Hippocampal formation (tissue), 2 donors: ENCODE data around the gene SH3BP4.
"Not testable (repeated sequence)": the region's sequence is repeated elsewhere in the genome, so short reads cannot be mapped to it uniquely, and the experiment has no call there.

Source experiments
- DNase-seq, 2 donors: peaks; one replicate each; lab custom pipeline; 2025; lab: John Stamatoyannopoulos, UW

The SH3BP4 gene

DNA sequence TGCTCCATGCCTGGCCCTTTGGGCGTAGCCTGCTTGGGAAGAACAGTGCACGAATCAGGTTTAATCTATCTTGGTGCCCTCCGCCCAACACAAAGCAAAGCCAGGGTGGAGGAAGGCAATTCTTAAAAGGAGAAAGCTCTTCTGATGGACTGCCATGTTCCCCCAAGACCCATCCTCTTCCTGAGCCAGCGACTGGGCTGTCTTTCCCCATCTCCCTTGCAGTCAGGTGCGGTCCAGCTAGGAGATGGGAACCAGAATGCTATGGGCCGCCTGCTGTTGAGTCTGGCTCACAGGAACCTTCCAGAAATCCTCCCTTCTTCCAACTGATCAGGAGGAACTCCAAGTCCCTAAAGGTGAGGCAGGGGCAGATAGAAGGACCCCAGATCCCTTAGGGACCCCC lies 105.0 kb downstream of the SH3BP4 start:
- no peak for DNase-seq

DNA sequence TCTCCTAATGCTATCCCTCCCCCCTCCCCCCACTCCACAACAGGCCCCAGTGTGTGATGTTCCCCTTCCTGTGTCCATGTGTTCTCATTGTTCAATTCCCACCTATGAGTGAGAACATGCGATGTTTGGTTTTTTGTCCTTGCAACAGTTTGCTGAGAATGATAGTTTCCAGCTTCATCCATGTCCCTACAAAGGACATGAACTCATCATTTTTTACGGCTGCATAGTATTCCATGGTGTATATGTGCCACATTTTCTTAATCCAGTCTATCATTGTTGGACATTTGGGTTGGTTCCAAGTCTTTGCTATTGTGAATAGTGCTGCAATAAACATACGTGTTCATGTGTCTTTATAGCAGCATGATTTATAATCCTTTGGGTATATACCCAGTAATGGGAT lies 105.8 kb downstream of the SH3BP4 start:
- not testable (repeated sequence) for DNase-seq

DNA sequence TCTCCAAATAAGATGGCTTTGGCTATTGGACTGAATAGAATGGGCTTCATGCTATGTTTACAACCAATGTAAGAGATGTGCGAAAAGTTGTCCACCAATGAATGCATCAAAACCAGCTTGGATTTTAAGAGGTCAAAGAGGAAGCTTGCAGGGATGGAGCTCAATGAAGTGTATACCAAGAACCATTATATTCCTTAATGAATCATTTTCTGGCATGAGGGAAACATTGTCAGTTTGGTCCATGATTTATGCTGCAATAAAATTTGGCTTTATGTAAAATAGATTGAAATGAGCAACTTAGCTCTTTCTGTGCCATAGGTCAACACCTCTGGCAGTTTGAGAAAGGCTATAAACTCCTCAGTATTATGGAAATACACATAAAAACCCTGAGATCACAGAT lies 107.3 kb downstream of the SH3BP4 start:
- DNase-seq, result no peak

DNA sequence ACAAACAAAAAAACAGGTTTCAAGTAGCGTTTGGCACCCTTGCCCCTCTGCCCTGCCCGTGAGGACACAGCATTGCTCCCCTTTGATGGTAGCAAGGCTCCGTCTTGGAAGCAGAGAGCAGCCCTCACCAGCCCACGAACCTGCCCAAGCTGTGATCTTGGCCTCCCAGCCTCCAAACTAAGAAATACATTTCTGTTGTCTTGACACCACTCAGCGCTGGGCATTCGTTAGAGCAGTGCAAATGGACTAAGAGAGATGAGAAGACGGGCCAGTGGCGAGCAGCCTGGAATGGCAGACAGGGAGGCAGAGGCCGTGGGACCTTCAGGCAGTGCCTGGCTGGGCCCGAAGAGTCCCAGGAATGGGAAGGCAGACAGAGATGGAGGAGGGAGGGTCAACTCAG lies 109.8 kb downstream of the SH3BP4 start:
- DNase-seq, result no peak

DNA sequence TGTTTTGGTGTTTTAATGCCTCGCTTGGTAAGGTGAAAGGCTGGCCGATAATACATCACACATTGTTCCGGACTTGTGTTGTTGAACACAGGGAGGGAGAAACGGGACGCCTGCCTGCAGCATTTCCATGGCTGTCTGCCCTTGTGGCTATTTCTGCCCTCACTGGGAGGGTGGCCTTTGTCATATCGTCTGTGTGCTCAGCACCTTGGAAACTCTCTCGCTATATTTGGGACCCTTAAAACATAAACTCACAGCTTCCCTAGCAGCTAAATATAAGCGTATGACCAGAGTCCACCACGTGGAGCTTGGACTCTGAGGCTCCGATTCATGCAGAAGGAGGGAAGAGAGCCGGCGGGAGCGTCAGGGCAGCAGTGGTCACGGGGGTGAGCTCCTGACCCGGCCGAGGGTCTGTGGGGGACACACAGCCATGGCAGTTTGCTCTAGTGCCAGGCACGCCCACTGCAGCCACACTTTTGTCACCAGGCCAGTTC lies 111.7 kb downstream of the SH3BP4 start:
- DNase-seq, result no peak

DNA sequence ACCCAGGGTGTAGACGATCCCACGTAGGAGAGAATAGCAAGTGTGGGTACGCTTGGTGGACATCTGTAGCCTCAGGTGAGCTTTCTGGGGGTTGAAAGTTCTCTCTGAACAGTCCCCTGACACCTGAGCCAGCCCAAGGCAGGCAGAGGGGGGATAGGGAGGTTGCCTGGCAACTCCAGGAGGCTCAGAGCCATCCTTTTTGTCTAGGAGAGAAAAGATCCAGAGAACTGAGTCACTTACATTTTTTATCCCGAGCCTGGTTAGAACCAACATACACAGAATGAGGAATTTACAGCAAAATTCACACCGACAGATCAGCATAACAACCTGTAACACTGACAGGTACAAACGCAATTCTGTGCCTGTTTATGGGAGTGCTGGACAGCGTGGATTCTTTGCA lies 113.2 kb downstream of the SH3BP4 start:
- no peak for DNase-seq

DNA sequence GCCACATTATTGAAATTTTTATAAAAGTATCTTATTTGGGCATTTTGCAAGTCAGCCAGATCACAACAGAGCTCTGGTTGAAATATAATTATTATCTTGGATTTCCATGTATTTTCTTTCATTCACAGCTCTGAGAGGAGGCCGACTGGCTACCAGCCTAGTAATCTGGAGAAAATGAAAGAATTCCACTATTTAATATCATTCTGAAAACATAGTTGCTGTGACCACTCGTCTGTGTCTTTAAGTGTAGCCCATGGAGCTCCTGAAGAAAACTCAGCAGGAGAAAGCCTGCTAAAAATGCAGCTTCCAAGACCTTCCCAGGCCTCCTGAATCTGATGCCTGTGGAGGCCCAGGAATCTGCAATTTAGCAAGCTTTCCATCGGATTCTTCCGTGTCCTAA lies 114.7 kb downstream of the SH3BP4 start:
- no peak for DNase-seq

DNA sequence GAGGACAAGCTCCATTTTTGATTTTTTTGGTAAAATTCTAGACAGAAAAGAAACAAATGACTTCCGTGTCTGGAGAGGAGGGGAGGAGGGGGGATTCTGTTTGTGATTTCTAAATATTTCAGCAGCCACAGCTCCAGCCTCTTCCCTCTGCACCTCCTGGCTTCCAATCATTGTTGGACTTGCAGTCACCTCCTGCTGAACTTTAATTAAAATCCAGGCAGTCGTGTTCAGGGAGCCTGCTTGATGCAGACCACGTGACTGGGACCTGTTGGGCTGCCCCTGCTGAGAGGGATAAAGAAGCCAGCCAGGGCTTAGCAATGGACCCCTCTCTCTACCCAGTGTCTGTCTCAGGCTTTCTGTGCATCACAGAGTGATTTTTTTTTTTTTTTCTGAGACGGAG lies 115.1 kb downstream of the SH3BP4 start:
- no peak for DNase-seq

DNA sequence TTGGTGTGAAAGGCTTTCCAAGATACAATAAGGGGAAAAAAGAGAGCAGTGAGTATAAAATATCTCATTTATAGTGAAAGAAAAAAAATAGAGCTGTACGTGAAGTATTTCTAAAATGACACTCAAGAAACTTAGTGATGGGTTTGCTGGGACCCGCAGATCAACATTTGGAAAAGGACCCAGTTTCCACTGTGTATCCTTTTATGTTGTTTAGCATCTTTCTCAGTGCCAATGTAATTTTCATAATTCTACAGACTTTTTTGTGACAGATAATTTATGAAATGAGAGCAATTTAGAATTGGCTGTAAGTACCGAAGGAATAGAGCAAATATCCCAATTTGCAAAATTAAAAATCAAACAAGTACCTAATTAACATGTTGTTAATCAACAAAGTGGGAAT lies 116.9 kb downstream of the SH3BP4 start:
- DNase-seq, result no peak

DNA sequence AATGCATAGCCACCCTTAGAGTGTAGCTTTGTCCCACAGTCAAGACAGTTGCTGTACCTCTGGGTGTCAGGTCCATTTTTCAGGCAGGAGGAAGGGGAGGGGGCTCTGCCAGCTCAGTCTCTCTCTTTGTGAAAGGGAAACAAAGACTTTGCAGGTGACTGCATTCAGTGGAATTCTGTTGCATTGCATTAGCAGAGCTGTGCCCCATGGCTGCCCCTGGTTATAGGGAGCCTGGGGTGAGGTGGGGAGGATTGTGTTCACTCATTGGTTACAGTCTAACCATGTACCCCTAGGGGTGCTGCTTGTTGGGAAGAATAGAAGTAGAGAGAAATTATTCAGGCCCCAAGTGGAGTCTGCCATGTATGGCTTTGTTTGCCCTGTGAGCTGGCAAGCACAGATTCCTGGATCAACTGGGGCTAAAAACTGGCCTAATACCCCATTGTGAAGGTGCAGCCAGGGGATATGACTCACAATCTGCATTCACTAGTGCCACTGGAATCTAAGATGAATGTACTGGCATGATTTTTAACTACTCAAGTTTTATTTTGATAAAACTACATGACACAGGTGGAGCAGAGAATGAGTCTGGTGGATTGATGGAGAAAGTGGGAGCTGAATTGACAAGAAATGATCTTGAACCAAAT lies 118.4 kb downstream of the SH3BP4 start:
- DNase-seq, result no peak

DNA sequence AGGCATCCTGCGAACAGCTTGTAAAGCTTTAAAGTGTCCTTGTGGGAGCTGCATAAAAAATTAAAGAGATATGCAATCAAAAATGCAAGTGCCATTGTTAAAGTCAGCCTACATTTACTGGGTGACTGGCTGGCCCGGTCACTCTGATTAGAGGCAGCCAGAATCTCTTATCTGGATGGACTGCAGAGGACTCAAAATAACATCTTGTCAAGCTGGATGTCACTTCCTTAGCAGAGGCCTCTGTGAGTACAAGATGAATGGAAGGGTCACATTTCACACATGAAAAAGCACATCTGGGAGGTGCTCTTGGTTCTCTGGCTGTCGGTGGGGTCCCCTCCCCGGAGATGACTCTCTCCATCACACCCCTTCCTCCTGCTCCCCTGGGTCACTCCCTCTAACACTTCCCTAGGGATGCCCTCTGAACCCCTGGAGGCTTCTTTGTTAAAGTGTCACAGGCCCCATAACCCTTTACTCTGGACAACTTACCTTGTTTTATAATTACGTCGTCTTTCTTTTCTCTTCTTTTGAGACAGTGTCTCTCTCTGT lies 122.1 kb downstream of the SH3BP4 start:
- DNase-seq, result no peak

DNA sequence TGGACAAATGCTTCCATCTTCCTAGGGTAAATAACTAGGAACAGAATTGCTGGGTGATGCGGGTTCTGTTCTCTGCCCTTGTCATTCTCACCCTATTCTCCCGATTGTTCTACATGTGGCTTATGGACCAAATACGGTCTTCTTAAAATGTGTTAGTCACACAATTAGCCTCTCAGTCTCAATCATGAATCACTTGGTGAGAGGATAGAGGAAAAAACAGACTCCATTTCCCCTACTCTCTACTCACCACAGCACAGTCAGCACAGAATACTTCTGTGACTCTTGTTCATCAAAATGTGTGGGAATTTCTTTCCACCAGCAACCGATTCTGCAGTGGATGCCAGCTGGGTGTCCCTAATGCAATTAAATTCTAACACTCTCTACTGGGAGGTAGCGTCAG lies 125.2 kb downstream of the SH3BP4 start:
- DNase-seq, result no peak

DNA sequence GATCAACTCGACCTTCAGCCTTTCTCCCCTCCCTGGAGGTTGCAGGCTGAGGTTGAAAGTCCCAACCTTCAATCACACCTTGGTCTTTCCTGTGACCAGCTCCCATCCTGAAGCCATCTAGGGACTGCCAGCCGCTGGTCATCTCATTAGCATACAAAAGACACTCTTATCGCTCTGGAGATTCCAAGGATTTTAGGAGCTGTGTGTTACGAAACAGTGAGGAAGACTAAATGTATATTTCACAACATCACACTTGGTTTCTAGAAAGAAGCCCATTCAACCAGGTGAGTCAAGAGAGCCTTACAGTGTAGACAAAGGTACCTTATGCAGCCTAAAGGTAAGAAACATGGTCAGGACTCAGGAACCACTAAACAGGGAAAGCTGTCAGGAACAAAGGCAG lies 126.4 kb downstream of the SH3BP4 start:
- DNase-seq, result no peak

DNA sequence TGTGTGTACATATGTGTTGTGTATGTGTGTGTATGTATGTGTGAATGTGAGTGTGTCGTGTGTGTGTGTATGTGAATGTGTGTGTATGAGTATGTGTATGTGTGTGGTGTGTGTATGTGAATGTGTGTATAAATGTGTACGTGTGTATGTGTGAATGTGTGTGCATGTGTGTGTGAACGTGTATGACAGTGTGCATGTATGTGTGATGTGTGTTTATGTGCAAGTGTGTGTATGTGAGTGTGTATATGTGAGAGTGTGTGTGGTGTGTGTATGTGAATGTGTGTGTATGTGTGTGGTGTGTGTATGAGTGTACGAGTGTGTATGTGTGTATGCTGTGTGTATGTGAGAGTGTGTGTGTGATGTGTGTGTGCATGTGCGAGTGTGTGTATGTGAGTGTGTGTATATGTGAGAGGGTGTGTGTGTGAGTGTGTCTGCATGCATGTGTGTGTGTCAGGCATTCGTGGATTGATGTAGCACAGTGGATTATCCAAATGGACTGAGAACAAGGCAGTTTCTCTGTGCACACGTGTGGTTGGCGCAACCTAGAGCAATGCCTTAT lies 127.2 kb downstream of the SH3BP4 start:
- DNase-seq, result no peak

DNA sequence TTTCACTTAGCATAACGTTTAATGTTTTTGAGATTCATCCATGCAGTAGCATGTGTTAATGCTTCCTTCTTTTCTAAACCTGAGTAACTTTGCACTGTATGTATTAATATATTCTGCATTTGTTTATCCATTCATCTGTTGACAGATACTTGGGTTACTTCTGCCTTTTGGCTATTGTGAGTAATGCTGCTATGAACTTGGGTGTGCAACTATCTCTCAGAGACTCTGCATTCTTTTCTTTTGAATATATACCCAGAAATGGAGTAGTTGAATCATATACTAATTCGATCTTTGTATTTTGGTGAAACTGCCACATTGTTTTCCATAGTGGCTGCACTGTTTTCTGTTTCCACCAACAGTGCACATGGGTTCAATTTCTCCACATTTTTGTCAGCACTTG lies 128.3 kb downstream of the SH3BP4 start:
- DNase-seq, result no peak

DNA sequence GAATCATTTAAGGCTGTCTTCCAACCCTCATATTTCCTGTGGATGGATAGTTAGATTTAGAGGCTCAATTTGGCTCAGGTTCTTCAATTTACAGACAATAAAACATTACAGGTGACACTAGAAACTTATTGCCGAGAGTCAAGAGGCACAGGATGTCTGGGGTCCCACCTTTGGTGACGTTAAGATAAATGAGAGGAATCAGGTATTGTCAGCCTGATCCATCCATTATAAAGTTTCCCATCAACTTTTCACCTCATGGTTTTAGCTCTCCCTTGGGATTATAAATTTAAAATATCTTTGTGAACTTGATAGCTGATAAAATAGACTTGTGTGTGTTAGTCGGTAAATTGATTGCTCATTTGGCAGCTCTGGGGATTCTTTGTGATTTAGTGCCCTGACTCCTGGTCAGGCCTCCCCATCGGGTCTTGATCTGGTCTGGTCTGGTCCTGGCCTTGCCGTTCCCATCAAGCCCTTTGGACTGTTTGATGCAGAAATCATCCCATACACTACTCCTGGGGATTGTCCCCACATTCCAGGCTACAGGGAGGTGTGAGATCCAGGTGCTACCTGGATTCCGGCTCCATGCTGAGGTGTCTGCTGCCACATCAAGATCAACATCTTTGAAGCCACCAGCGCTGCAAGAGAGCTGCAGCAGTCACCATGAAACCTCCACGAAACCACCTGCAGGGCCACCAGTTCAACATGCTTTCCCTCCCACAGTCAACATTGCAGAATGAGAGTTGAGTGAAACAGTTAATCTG lies 130.9 kb downstream of the SH3BP4 start:
- no peak for DNase-seq

DNA sequence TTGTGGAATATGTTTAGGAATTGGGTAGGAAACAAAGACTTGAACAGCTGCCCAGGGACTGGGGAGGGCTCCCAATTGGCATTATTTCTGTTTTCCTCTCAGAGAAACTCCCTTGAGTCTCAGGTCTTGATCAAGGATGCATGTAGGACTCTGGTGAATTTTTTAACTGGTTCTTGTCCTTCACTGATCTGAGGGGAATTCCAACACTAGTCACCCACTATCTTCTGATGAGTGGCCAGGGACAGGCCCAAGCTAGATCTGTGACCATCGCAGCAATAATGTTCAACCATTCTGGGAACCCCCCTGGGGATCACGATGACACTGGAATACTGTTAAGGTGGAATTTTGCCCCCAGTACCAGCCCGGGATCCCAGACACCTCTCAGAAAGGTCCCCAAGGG lies 132.0 kb downstream of the SH3BP4 start:
- no peak for DNase-seq

DNA sequence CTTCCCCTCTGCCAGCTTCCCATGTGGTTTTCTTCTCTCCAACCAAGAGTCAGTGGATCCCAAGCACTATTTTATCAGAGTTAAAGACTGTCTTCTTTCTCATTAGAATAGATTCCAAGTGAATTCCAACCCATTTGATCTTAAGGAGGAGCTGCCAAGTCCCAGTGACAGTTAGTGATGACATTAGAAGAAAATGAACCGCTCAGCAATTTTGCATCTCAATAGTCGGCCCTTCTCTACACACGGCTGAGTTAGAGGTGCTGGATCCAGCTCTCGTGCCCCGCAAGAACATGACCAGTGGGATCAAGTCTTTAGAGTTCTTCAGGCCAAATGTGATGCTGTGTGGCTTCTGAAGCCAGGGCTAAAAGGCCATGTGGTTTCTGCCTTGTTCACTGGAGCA lies 132.6 kb downstream of the SH3BP4 start:
- DNase-seq, result no peak

DNA sequence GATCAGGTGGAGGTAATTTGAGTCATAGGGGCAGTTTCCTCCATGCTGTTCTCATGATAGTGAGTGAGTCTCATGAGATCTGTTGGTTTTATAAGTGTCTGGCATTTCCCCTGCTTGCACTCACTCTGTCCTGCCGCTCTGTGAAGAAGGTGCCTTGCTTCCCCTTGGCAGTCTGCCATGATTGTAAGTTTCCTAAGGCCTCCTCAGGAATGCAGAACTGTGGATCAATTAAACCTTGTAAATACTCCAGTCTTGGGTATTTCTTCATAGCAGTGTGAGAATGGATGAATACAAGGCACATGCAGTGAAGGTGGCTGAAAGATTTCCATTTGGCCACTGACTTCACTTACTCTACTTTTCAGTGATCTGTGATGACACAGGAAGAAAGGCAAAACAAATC lies 133.7 kb downstream of the SH3BP4 start:
- no peak for DNase-seq

DNA sequence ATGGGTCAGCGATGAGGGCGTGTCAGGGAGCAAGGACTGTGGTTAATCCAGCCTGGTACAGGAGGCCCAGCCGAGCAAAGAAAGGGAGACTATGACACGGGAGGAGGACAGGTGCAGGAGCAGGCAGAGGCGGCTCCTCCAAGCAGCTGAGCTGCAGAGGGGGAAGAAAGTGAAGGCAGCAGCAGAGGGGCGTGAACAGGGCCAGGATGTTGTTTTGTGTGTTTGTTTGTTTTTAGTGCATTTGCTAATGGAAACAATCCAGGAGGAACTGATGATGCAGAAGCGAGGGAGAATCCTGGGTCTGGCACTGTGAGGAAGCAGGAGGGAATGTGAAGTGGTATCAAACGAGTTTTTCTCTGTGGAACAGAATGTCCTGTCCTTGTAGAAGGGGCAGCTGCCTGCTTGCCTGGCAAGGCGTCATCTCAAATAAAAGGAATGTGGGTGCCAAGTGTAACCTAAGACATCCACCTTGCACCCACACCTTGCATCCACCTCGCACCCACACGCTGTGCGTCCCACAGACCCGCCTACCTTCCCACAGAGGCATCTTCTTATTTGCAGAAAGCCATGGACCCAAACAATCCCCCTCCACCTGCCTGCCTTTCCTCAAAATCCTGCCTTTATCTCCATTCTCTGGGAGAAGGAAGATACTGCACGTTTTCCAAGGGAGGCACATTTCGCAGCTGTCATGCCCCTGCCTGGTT lies 134.8 kb downstream of the SH3BP4 start:
- no peak for DNase-seq

DNA sequence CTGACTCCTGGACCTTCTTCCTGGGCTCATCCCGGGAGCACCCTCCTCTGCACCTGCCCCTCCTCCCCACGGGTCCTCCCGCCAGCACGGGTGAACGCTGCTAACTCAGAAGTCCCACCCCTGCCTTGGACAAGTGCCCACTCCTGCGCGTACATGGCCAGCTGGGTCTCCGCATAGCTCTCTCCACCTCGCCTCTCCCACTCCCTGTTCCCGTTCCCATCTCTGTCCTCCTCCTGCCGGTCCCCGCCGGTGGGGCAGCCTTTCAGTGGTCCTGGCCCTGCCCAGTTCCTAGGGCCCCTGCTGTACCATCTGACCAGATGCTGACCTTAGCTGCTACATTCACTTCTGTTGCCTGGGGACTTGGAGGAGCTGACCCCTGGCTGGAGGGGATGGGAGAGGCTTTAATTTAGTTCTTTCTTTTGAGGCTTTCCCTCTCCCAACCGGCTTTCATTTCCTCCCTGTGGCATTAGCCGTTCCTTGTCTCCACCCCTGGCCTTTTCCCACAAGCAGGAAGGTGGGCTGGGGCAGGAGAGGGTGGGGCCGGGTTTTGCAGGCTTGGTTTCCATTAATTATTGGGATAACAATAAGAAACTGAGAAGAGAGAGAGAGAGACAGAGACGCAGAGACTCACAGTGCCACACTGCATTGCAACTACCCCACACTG lies 136.1 kb downstream of the SH3BP4 start:
- DNase-seq, result no peak

DNA sequence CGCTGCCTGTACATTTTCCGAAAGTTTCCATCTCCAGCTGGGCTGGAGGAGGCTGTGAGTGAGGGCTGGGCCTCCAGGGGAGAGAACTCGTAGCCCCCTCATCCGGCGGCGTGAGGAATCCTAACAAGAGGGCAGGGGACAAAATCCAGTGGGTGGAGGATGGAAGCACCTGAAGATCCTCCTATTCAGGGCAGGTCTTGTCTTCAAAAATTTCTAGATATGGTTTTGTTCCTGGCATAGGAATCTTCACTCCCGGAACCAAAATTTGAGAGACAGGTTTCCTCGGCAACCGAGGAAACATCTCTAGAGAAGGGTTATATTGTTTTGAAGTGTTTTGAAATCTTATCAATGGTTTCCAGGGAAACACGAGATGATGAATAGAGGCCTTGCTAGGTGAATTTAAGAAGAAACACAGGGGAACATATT lies 136.7 kb downstream of the SH3BP4 start:
- no peak for DNase-seq
